KMS-11 (cell line): ENCODE data around the gene CAPN9.

ENCODE experiments used
- H2AFZ ChIP-seq: fragments of 200-600 bp; sonication (generic); 2 replicates; pipeline ENCODE4 v1.6.1; 2016; ENCODE audit warnings: antibody characterized with exemption, mixed run types, low read depth
- H3K27ac ChIP-seq: fragments of 200-600 bp; sonication (generic); 2 replicates; pipeline ENCODE4 v1.6.1; 2016; ENCODE audit warnings: mild to moderate bottlenecking, mixed run types
- H3K27me3 ChIP-seq: fragments of 200-600 bp; sonication (generic); 2 replicates; pipeline ENCODE4 v1.6.1; 2017; ENCODE audit warnings: mild to moderate bottlenecking, low read depth, mixed run types, moderate library complexity; ENCODE audit not compliant: insufficient read depth
- H3K36me3 ChIP-seq: fragments of 200-600 bp; sonication (generic); 2 replicates; pipeline ENCODE4 v1.6.1; 2017; ENCODE audit warnings: mild to moderate bottlenecking, mixed run types; ENCODE audit not compliant: insufficient read depth
- H3K4me1 ChIP-seq: fragments of 200-600 bp; sonication (generic); 2 replicates; pipeline ENCODE4 v1.6.1; 2016; ENCODE audit warnings: mild to moderate bottlenecking, low read depth, mixed run types; ENCODE audit not compliant: poor library complexity, severe bottlenecking
- H3K4me2 ChIP-seq: fragments of 200-600 bp; sonication (generic); 2 replicates; pipeline ENCODE4 v1.7.0; 2016; ENCODE audit warnings: mild to moderate bottlenecking, mixed run types
- H3K4me3 ChIP-seq: fragments of 200-600 bp; sonication (generic); IDR thresholded peaks from 2 replicates; pipeline ENCODE4 v1.6.1; 2017; ENCODE audit warnings: low read depth, low read length, mixed read lengths; ENCODE audit not compliant: insufficient read depth
- H3K79me2 ChIP-seq: fragments of 200-600 bp; sonication (generic); 2 replicates; pipeline ENCODE4 v1.6.1; 2016; ENCODE audit warnings: low read depth, mixed run types; ENCODE audit not compliant: insufficient read depth
- H3K9ac ChIP-seq: fragments of 200-600 bp; sonication (generic); 2 replicates; pipeline ENCODE4 v1.6.1; 2016; ENCODE audit warnings: mild to moderate bottlenecking, mixed run types
- H4K20me1 ChIP-seq: fragments of 200-600 bp; sonication (generic); 2 replicates; pipeline ENCODE4 v1.6.1; 2016; ENCODE audit warnings: mild to moderate bottlenecking, mixed run types; ENCODE audit not compliant: insufficient read depth
- CTCF ChIP-seq: fragments of 200-600 bp; sonication (generic); conservative IDR thresholded peaks from 2 replicates; pipeline ENCODE4 v1.6.1; 2017; ENCODE audit warnings: low read depth, mild to moderate bottlenecking, antibody characterized with exemption, low read length, moderate library complexity, mixed read lengths

The CAPN9 gene

GRCh38 chr1:230834292-230834691 is 87.1 kb downstream of the CAPN9 start:
- Histone ChIP-seq H3K27me3 (no peaks in the 10 kb centered on the region), H3K79me2 (no peaks in the 10 kb centered on the region), H3K4me3 (no peak overlapping the region), H3K27ac (no peak overlapping the region), H3K4me1 (no peaks in the 10 kb centered on the region), H3K9ac (no peak overlapping the region), H3K36me3 (no peaks in the 10 kb centered on the region), H3K4me2 (no peak overlapping the region), H4K20me1 (no peaks in the 10 kb centered on the region), H2AFZ (no peak overlapping the region)
- no peak for TF ChIP-seq CTCF

- Histone ChIP-seq H3K79me2 (no peaks in the 10 kb centered on the region), H3K9ac (no peak overlapping the region), H4K20me1 (no peaks in the 10 kb centered on the region), H3K27ac (no peak overlapping the region), H3K27me3 (no peaks in the 10 kb centered on the region), H3K36me3 (no peaks in the 10 kb centered on the region), H3K4me2 (no peak overlapping the region), H3K4me3 (no peak overlapping the region), H2AFZ (no peak overlapping the region), H3K4me1 (no peaks in the 10 kb centered on the region)
- TF ChIP-seq CTCF = no peak
These were observed 89.2 kb downstream of the CAPN9 start for GRCh38 chr1:230836347-230836746.

DNA sequence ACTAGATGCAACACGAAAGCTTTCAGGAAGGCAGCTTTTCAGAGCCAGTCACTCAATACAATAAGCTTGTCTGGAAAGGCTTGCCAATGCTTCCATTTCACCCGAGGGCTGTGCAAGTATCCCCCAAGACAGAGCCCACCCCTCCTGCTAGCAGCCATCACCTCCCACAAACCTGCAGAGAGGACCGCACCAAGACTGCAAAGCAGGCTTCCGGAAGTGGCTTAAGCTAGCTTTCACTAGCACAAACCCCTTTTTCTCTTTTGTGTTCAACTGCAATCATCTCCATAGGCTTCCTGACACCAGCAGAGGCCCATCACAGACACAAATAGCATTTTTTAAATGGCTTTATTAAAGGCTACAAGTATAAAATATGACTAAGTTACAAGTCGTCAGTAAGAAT is 89.6 kb downstream of the CAPN9 start:
- H4K20me1 ChIP-seq = no peaks in the 10 kb centered on the region
- no peak overlapping the region for H2AFZ ChIP-seq
- H3K36me3 ChIP-seq = no peaks in the 10 kb centered on the region
- H3K4me2 ChIP-seq = no peak overlapping the region
- H3K4me3 ChIP-seq = no peak overlapping the region
- no peaks in the 10 kb centered on the region for H3K27me3 ChIP-seq
- H3K4me1 ChIP-seq = no peaks in the 10 kb centered on the region
- H3K9ac ChIP-seq = no peak overlapping the region
- no peak overlapping the region for H3K27ac ChIP-seq
- no peaks in the 10 kb centered on the region for H3K79me2 ChIP-seq
- TF ChIP-seq CTCF = no peak

- TF ChIP-seq CTCF = no peak
- Histone ChIP-seq H3K36me3 (no peaks in the 10 kb centered on the region), H3K9ac (no peak overlapping the region), H3K27me3 (no peaks in the 10 kb centered on the region), H3K27ac (no peak overlapping the region), H2AFZ (no peak overlapping the region), H3K4me3 (no peak overlapping the region), H3K4me2 (no peak overlapping the region), H3K79me2 (no peaks in the 10 kb centered on the region), H4K20me1 (no peaks in the 10 kb centered on the region), H3K4me1 (no peaks in the 10 kb centered on the region)
These were observed 92.0 kb downstream of the CAPN9 start for GRCh38 chr1:230839173-230839572.

DNA sequence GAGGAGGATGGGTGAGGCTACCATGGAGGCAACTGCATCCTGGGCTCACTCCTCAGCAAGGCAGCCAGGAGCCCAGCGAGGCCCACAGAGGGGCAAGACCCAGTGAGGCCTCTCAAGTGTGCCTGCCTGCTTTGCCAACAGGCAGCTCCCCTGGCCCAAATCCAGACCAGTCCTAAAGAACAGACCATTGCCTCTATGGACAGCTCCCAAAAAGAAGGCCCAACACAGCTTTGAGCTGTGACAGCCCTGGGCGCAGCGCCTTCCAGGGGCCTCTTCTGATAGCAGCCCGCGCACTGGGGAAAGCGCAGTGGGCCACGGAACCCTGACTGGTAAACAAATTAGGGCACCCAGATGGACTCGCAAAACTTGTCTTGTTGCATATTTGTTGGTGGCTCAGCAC is 95.6 kb downstream of the CAPN9 start:
- no peak overlapping the region for H3K9ac ChIP-seq
- H2AFZ ChIP-seq = no peak overlapping the region
- TF ChIP-seq CTCF = no peak
- no peaks in the 10 kb centered on the region for H3K36me3 ChIP-seq
- no peaks in the 10 kb centered on the region for H3K27me3 ChIP-seq
- no peaks in the 10 kb centered on the region for H3K79me2 ChIP-seq
- no peak overlapping the region for H3K4me2 ChIP-seq
- H3K4me3 ChIP-seq = no peak overlapping the region
- no peaks in the 10 kb centered on the region for H4K20me1 ChIP-seq
- H3K4me1 ChIP-seq = no peaks in the 10 kb centered on the region
- H3K27ac ChIP-seq = no peak overlapping the region
